HepG2 (cell line): ENCODE measurements around the gene HEXD. TPM values are rescaled to one million over a fixed set of nuclear protein-coding genes. Genes with fewer than 3 reads are reported as not detected.

Experiments used
- ATAC-seq: fragments of 200-7000 bp; cut with Tn5 transposase; 3 replicates; pipeline ENCODE4 v1.9.1; 2020; ENCODE audit warnings: mild to moderate bottlenecking, moderate library complexity
- BruUV-seq: library from RNA; stranded (reverse); fragments of 400-500 nt; replicated peaks from 2 replicates; lab custom pipeline; 2021; lab: Mats Ljungman, UMichigan
- CTCF ChIA-PET: fragments of 300-600 bp; formaldehyde crosslinking; extraction: SDS; loops from one replicate; lab custom pipeline; 2021; ENCODE audit warnings: low total read pairs, inconsistent platforms, low intra/inter-chr PET ratio; lab: Yijun Ruan, JAX
- POLR2A ChIA-PET: fragments of 350-600 bp; sonication (Branson Sonifier 250); formaldehyde crosslinking; loops from one replicate; lab custom pipeline; 2020; ENCODE audit warnings: antibody characterized with exemption, inconsistent platforms; lab: Yijun Ruan, JAX
- DNase-seq: peaks from one replicate; pipeline ENCODE4 v3.0.0-alpha.2; 2015; ENCODE audit warnings: low spot score
- FAIRE-seq: peaks from 3 replicates; lab custom pipeline; 2011; peaks lifted over from hg19 to GRCh38; lab: Jason Lieb, UNC
- H2AFZ ChIP-seq: one replicate; pipeline ENCODE4 v1.6.1; 2011; ENCODE audit warnings: low read length, inconsistent platforms
- H3K27ac ChIP-seq: fragments of 300-600 bp; 3 replicates; pipeline ENCODE4 v1.8.0; 2011; ENCODE audit warnings: mixed run types, mild to moderate bottlenecking, mixed read lengths, low read length, inconsistent platforms; ENCODE audit not compliant: insufficient read depth; ENCODE audit errors: extremely low read length
- H3K27me3 ChIP-seq, 2 experiments: fragments of 200-600 bp in 1 of 2; 2 replicates in 1 of 2; 3 replicates in 1 of 2; pipeline versions ENCODE4 v1.6.0 to v1.8.0; 2011; ENCODE audit warnings: low read length in 2 of 2, mild to moderate bottlenecking in 2 of 2, moderate library complexity in 2 of 2, inconsistent platforms in 1 of 2; ENCODE audit not compliant: insufficient read depth in 2 of 2, control insufficient read depth in 1 of 2
- H3K36me3 ChIP-seq, 2 experiments: fragments of 200-600 bp in 1 of 2; replicated peaks in 1 of 2; 2 replicates in 1 of 2; 3 replicates in 1 of 2; pipeline versions ENCODE4 v1.5.1 to v1.8.0; 2011; ENCODE audit warnings: low read length in 2 of 2, inconsistent platforms in 1 of 2; ENCODE audit not compliant: insufficient read depth in 2 of 2, control insufficient read depth in 1 of 2
- H3K4me1 ChIP-seq: 2 replicates; pipeline ENCODE4 v1.5.1; 2012; ENCODE audit warnings: low read length, inconsistent platforms; ENCODE audit not compliant: insufficient read depth
- H3K4me2 ChIP-seq: 2 replicates; pipeline ENCODE4 v1.6.0; 2011; ENCODE audit warnings: low read depth, low read length, inconsistent platforms
- H3K4me3 ChIP-seq, 3 experiments: fragments of 200-600 bp in 1 of 3; sonication (generic), shearing (Covaris generic) in 1 of 3; replicated peaks in 1 of 3; 2 replicates each; pipeline ENCODE4 v1.5.1; 2011 to 2016; ENCODE audit warnings: low read length in 3 of 3, inconsistent platforms in 2 of 3, low read depth in 2 of 3, mild to moderate bottlenecking in 2 of 3, control low read depth in 1 of 3, mixed read lengths in 1 of 3; ENCODE audit not compliant: insufficient read depth in 1 of 3
- H3K79me2 ChIP-seq: one replicate; pipeline ENCODE4 v1.6.1; 2011; ENCODE audit warnings: low read length, inconsistent platforms; ENCODE audit not compliant: insufficient read depth
- H3K9ac ChIP-seq: 2 replicates; pipeline ENCODE4 v1.6.0; 2011; ENCODE audit warnings: mild to moderate bottlenecking, low read depth, low read length, inconsistent platforms; ENCODE audit not compliant: insufficient read depth
- H3K9me3 ChIP-seq: 2 replicates; pipeline ENCODE4 v1.5.1; 2012; ENCODE audit warnings: mild to moderate bottlenecking, low read length
- H4K20me1 ChIP-seq: 2 replicates; pipeline ENCODE4 v1.6.0; 2011; ENCODE audit warnings: inconsistent platforms, mild to moderate bottlenecking, low read length, moderate library complexity; ENCODE audit not compliant: insufficient read depth
- MAZ ChIP-seq, 2 experiments: sonication (generic) in 1 of 2; formaldehyde crosslinking in 1 of 2; IDR thresholded peaks; 2 replicates each; pipeline versions ENCODE4 v1.5.0 to v1.6.1; 2012 to 2020; ENCODE audit warnings: low read depth in 2 of 2, mild to moderate bottlenecking in 2 of 2, borderline replicate concordance in 1 of 2, improper control_type of control experiment in 1 of 2, low read length in 1 of 2, missing genetic modification reagents in 1 of 2, moderate library complexity in 1 of 2
- RELA ChIP-seq: sonication (generic); formaldehyde crosslinking; IDR thresholded peaks from 2 replicates; pipeline ENCODE4 v1.4.0; 2020; ENCODE audit warnings: missing genetic modification reagents
- SATB2 ChIP-seq: sonication (generic); formaldehyde crosslinking; IDR thresholded peaks from 2 replicates; pipeline ENCODE4 v1.5.0; 2020; ENCODE audit warnings: missing genetic modification reagents
- ZNF20 ChIP-seq: sonication (generic); formaldehyde crosslinking; IDR thresholded peaks from 2 replicates; pipeline ENCODE4 v1.4.0; 2020; ENCODE audit warnings: mild to moderate bottlenecking, moderate library complexity, missing genetic modification reagents
- WGBS: methylation state at CpG from one replicate; pipeline ENCODE4 v1.1.6; 2017; ENCODE audit warnings: low lambda C conversion rate; 5-methylcytosine and 5-hydroxymethylcytosine counted together
- in situ Hi-C: cut with HindIII; loops from 2 replicates; pipeline ENCODE4 v1.10.0; 2017; ENCODE audit warnings: low pct_unique_long_range_greater_than_20kb; ENCODE audit not compliant: extremely low pct_ligation_motif_present
- intact Hi-C: fragments of 100-400 bp; cut with micrococcal nuclease; formaldehyde crosslinking; loops from one replicate; pipeline ENCODE4 v1.10.0; 2022; ENCODE audit not compliant: unreplicated experiment
- polyA plus RNA-seq, 8 experiments: library from polyadenylated mRNA; depleted of rRNA in 3 of 8; stranded (reverse) in 7 of 8; unstranded in 1 of 8; fragments of >200 nt; fragmentation: Illumina TruSeq in 4 of 8; extraction: Trizol in 4 of 8; gene quantifications; 2 replicates each; pipeline versions ENCODE4 v1.2.1 to v1.2.3, GENCODE V29; 2011 to 2016; ENCODE audit warnings: low read depth in 4 of 8, missing spikeins in 1 of 8, mixed read lengths in 1 of 8; ENCODE audit not compliant: insufficient read depth in 1 of 8
- total RNA-seq, 5 experiments: library from RNA; depleted of rRNA; stranded (reverse); fragments of >200 nt; fragmentation: Illumina TruSeq; extraction: Trizol; gene quantifications; 2 replicates each; pipeline ENCODE4 v1.2.3, GENCODE V29; 2016; ENCODE audit warnings: low read depth in 1 of 5
- TF ChIP-seq, protein P1 (sequence below): sonication (generic); formaldehyde crosslinking; conservative IDR thresholded peaks from 2 replicates; pipeline ENCODE4 v1.5.0; 2020; ENCODE audit warnings: missing genetic modification reagents
- TF ChIP-seq, protein P2 (sequence below): IDR thresholded peaks from 2 replicates; pipeline ENCODE4 v1.6.1; 2018; ENCODE audit warnings: missing genetic modification reagents
- TF ChIP-seq, protein P3 (sequence below), 2 experiments: sonication (generic) in 1 of 2; formaldehyde crosslinking in 1 of 2; IDR thresholded peaks; 2 replicates each; pipeline versions ENCODE4 v1.4.0 to v1.6.1; 2018 to 2020; ENCODE audit warnings: missing genetic modification reagents in 2 of 2, borderline replicate concordance in 1 of 2, low read depth in 1 of 2, mild to moderate bottlenecking in 1 of 2, missing biosample characterization in 1 of 2

The HEXD gene
- total and polyA plus RNA-seq, 2 of the 13 experiments (the other 11 are each of a cell fraction or from before 2014, with no cell fraction given): 22.3 to 41.8 TPM

DNA sequence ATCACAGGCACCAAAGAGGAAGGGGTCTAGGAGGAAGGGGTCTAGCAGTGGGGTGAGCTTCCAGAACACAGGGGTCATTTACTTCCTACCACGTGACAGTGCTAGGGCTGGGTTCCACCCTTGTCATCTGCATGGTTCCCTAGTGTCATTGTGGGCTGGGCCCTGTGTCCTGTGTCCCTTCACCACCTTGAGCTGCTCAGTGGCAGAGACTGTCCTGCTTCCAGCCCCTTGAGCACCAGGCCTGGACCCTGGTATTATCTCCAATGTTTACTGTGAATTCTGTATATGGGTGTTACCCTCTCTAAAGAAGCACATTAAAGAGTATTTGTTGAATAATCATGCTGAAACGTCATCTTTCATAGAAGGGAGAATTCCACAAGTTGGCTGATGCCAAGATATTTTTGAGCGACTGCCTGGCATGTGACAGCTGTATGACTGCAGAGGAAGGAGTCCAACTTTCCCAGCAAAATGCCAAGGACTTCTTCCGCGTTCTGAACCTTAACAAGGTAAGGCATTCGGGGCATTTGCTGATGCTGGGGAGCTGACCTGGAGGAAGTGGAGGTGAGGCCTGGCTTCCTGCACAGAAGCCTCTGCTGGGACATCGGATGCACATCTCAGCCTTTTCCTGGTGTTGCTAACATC lies 45.9 kb downstream of the HEXD start:
- FAIRE-seq: no peak
- in situ Hi-C loops: no loop called here
- Histone ChIP-seq H3K27ac (no peak overlapping the region), H3K79me2 (peaks cover 8% of the 10 kb centered on the region), H3K4me1 (peaks cover 33% of the 10 kb centered on the region), H2AFZ (no peak overlapping the region), H3K36me3 (peaks cover 32 to 79% of the 10 kb centered on the region in 2 experiments), H3K9ac (no peak overlapping the region), H3K4me3 (no peak overlapping the region), H4K20me1 (peaks cover 9% of the 10 kb centered on the region; the same call in 1 of the 2 replicates), H3K4me2 (no peak overlapping the region), H3K27me3 (no peaks in the 10 kb centered on the region), H3K9me3 (no peaks in the 10 kb centered on the region)
- 97% methylated on average over 7 of the region's 7 CpGs for WGBS
- BruUV-seq: no TSS peak
- intact Hi-C loops: no loop called here
- no peak for ATAC-seq
- CTCF ChIA-PET: no interaction called here
- DNase-seq: no peak
- POLR2A ChIA-PET: no interaction called here
- no peak for TF ChIP-seq SATB2 (CRISPR knock-in tag)
- TF ChIP-seq, protein P1, sequence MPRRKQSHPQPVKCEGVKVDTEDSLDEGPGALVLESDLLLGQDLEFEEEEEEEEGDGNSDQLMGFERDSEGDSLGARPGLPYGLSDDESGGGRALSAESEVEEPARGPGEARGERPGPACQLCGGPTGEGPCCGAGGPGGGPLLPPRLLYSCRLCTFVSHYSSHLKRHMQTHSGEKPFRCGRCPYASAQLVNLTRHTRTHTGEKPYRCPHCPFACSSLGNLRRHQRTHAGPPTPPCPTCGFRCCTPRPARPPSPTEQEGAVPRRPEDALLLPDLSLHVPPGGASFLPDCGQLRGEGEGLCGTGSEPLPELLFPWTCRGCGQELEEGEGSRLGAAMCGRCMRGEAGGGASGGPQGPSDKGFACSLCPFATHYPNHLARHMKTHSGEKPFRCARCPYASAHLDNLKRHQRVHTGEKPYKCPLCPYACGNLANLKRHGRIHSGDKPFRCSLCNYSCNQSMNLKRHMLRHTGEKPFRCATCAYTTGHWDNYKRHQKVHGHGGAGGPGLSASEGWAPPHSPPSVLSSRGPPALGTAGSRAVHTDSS (CRISPR knock-in tag): no peak
- TF ChIP-seq, protein P2, sequence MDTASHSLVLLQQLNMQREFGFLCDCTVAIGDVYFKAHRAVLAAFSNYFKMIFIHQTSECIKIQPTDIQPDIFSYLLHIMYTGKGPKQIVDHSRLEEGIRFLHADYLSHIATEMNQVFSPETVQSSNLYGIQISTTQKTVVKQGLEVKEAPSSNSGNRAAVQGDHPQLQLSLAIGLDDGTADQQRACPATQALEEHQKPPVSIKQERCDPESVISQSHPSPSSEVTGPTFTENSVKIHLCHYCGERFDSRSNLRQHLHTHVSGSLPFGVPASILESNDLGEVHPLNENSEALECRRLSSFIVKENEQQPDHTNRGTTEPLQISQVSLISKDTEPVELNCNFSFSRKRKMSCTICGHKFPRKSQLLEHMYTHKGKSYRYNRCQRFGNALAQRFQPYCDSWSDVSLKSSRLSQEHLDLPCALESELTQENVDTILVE: no peak
- no peak for TF ChIP-seq RELA (CRISPR knock-in tag)
- no peak for TF ChIP-seq MAZ (IDR thresholded peaks at IDR 0.05; ENCODE audit: borderline replicate concordance, low read depth, low read length)
- no peak for TF ChIP-seq MAZ (CRISPR knock-in tag; IDR thresholded peaks at IDR 0.05; ENCODE audit: low read depth)
- no peak for TF ChIP-seq ZNF20 (CRISPR knock-in tag)
- TF ChIP-seq, protein P3, sequence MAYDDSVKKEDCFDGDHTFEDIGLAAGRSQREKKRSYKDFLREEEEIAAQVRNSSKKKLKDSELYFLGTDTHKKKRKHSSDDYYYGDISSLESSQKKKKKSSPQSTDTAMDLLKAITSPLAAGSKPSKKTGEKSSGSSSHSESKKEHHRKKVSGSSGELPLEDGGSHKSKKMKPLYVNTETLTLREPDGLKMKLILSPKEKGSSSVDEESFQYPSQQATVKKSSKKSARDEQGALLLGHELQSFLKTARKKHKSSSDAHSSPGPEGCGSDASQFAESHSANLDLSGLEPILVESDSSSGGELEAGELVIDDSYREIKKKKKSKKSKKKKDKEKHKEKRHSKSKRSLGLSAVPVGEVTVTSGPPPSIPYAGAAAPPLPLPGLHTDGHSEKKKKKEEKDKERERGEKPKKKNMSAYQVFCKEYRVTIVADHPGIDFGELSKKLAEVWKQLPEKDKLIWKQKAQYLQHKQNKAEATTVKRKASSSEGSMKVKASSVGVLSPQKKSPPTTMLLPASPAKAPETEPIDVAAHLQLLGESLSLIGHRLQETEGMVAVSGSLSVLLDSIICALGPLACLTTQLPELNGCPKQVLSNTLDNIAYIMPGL (CRISPR knock-in tag; IDR thresholded peaks at IDR 0.05; ENCODE audit: borderline replicate concordance in 1 of 2, low read depth in 1 of 2): no peak
